K562 (cell line): Measurements from ENCODE around the gene MPND. TPM values are rescaled to one million over a fixed set of nuclear protein-coding genes. Genes with fewer than 3 reads are reported as not detected.

Source experiments
- ATAC-seq: fragments of 200-7000 bp; cut with Tn5 transposase; 3 replicates; pipeline ENCODE4 v1.9.1; 2020; ENCODE audit warnings: moderate library complexity
- BruUV-seq: library from RNA; stranded (reverse); fragments of 400-500 nt; replicated peaks from 2 replicates; lab custom pipeline; 2021; lab: Mats Ljungman, UMichigan
- CTCF ChIA-PET: fragments of 300-600 bp; formaldehyde crosslinking; extraction: SDS; loops from one replicate; lab custom pipeline; 2021; ENCODE audit warnings: low intra/inter-chr PET ratio; lab: Yijun Ruan, JAX
- POLR2A ChIA-PET: fragments of 300-600, 350-650 bp; sonication (Branson Sonifier 250); formaldehyde crosslinking; extraction: SDS; loops from one replicate; lab custom pipeline; 2021; ENCODE audit warnings: antibody characterized with exemption, inconsistent platforms; lab: Yijun Ruan, JAX
- DNase-seq, 4 experiments: peaks; one replicate each; pipeline versions ENCODE4 v3.0.0 to v3.0.0-alpha.2; 2011 to 2018; ENCODE audit warnings: low spot score in 3 of 4, mixed read lengths in 3 of 4; ENCODE audit errors: extremely low read depth in 1 of 4
- FAIRE-seq: peaks from 2 replicates; lab custom pipeline; 2011; peaks lifted over from hg19 to GRCh38; lab: Jason Lieb, UNC
- H2AFZ ChIP-seq: 2 replicates; pipeline ENCODE4 v1.6.0; 2011; ENCODE audit warnings: low read depth, low read length, control low read depth, inconsistent platforms
- H3K27ac ChIP-seq: fragments of 200-600 bp; 3 replicates; pipeline ENCODE4 v1.8.0; 2011; ENCODE audit warnings: low read depth, mild to moderate bottlenecking, control low read depth, inconsistent platforms, low read length, moderate library complexity, mixed read lengths; ENCODE audit errors: extremely low read depth
- H3K27me3 ChIP-seq, 2 experiments: fragments of 300-600 bp in 1 of 2; 2 replicates in 1 of 2; 3 replicates in 1 of 2; pipeline versions ENCODE4 v1.6.0 to v1.8.0; 2011; ENCODE audit warnings: inconsistent platforms in 2 of 2, low read length in 2 of 2, mild to moderate bottlenecking in 1 of 2, mixed read lengths in 1 of 2, moderate library complexity in 1 of 2; ENCODE audit not compliant: control insufficient read depth in 2 of 2, insufficient read depth in 2 of 2
- H3K36me3 ChIP-seq: fragments of 300-600 bp; 3 replicates; pipeline ENCODE4 v1.8.0; 2011; ENCODE audit warnings: mild to moderate bottlenecking, low read length, inconsistent platforms; ENCODE audit not compliant: control insufficient read depth, insufficient read depth
- H3K4me1 ChIP-seq, 2 experiments: fragments of 200-600 bp in 1 of 2; replicated peaks in 1 of 2; 2 replicates in 1 of 2; 3 replicates in 1 of 2; pipeline versions ENCODE4 v1.5.1 to v1.8.0; 2011; ENCODE audit warnings: inconsistent platforms in 2 of 2, low read length in 2 of 2, mild to moderate bottlenecking in 1 of 2, mixed read lengths in 1 of 2, moderate library complexity in 1 of 2; ENCODE audit not compliant: control insufficient read depth in 2 of 2, insufficient read depth in 2 of 2
- H3K4me2 ChIP-seq: 2 replicates; pipeline ENCODE4 v1.6.1; 2011; ENCODE audit warnings: low read length, control low read depth, inconsistent platforms, mixed read lengths; ENCODE audit not compliant: insufficient read depth
- H3K4me3 ChIP-seq: fragments of 200-600 bp; sonication (generic), shearing (Covaris generic); 2 replicates; pipeline ENCODE4 v1.5.1; 2016; ENCODE audit warnings: control low read depth, inconsistent platforms
- H3K79me2 ChIP-seq: fragments of 200-600 bp; 3 replicates; pipeline ENCODE4 v1.8.0; 2011; ENCODE audit warnings: low read length, inconsistent platforms; ENCODE audit not compliant: control insufficient read depth, insufficient read depth
- H3K9ac ChIP-seq, 2 experiments: 2 replicates each; pipeline versions ENCODE4 v1.6.0 to v1.6.1; 2011; ENCODE audit warnings: low read depth in 2 of 2, low read length in 2 of 2, control low read depth in 1 of 2, inconsistent platforms in 1 of 2, mild to moderate bottlenecking in 1 of 2, mixed read lengths in 1 of 2; ENCODE audit not compliant: insufficient read depth in 1 of 2
- H3K9me1 ChIP-seq: one replicate; pipeline ENCODE4 v1.6.0; 2011; ENCODE audit warnings: inconsistent platforms, mild to moderate bottlenecking, low read length, moderate library complexity; ENCODE audit not compliant: control insufficient read depth, insufficient read depth
- H3K9me3 ChIP-seq: replicated peaks from 2 replicates; pipeline ENCODE4 v1.5.1; 2011; ENCODE audit warnings: low read depth, low read length, inconsistent platforms; ENCODE audit not compliant: control insufficient read depth, insufficient read depth
- H4K20me1 ChIP-seq: replicated peaks from 2 replicates; pipeline ENCODE4 v1.6.1; 2011; ENCODE audit warnings: low read length, inconsistent platforms, mixed read lengths; ENCODE audit not compliant: control insufficient read depth, insufficient read depth
- EZH2 ChIP-seq: IDR thresholded peaks from 2 replicates; pipeline ENCODE4 v1.6.1; 2012; ENCODE audit warnings: low read depth, mild to moderate bottlenecking, inconsistent platforms, low read length, borderline replicate concordance
- KLF6 ChIP-seq: fragments of 250-450 bp; sonication (Bioruptor Pico); IDR thresholded peaks from 2 replicates; pipeline ENCODE4 v1.4.0; 2020; ENCODE audit warnings: mild to moderate bottlenecking, moderate library complexity, borderline replicate concordance
- NFIC ChIP-seq: fragments of 450-650 bp; IDR thresholded peaks from 2 replicates; pipeline ENCODE4 v1.6.1; 2017; ENCODE audit warnings: mild to moderate bottlenecking, inconsistent platforms
- NFRKB ChIP-seq: fragments of 450-650 bp; IDR thresholded peaks from 2 replicates; pipeline ENCODE4 v1.6.1; 2016; ENCODE audit warnings: low read depth
- NFXL1 ChIP-seq: fragments of 450-650 bp; formaldehyde crosslinking; IDR thresholded peaks from 2 replicates; pipeline ENCODE4 v1.4.0; 2021; ENCODE audit warnings: mild to moderate bottlenecking
- POLR2B ChIP-seq: fragments of 450-650 bp; IDR thresholded peaks from 2 replicates; pipeline ENCODE4 v1.6.1; 2018; ENCODE audit warnings: low read depth; ENCODE audit not compliant: partially characterized antibody
- POLR2G ChIP-seq: fragments of 200-400 bp; formaldehyde crosslinking; IDR thresholded peaks from 2 replicates; pipeline ENCODE4 v1.6.1; 2017; ENCODE audit warnings: low read depth, mild to moderate bottlenecking, antibody characterized with exemption, low read length, moderate library complexity
- SAFB ChIP-seq: fragments of 200-400 bp; formaldehyde crosslinking; IDR thresholded peaks from 2 replicates; pipeline ENCODE4 v1.6.1; 2017; ENCODE audit warnings: low read depth, low read length, borderline replicate concordance
- SNIP1 ChIP-seq: fragments of 450-650 bp; IDR thresholded peaks from 2 replicates; pipeline ENCODE4 v1.7.1; 2017; ENCODE audit warnings: low read depth, mild to moderate bottlenecking
- VEZF1 ChIP-seq: fragments of 200-800 bp; sonication (Bioruptor generic); IDR thresholded peaks from 2 replicates; pipeline ENCODE4 v1.6.1; 2017; ENCODE audit warnings: missing genetic modification characterization, missing compliant biosample characterization
- YY1 ChIP-seq, 3 experiments: IDR thresholded peaks; 2 replicates each; pipeline ENCODE4 v1.6.1; 2011; ENCODE audit warnings: low read length in 2 of 3, mild to moderate bottlenecking in 2 of 3, moderate library complexity in 2 of 3, borderline replicate concordance in 1 of 3, control low read depth in 1 of 3, low read depth in 1 of 3; ENCODE audit not compliant: insufficient read depth in 3 of 3, insufficient replicate concordance in 2 of 3, control insufficient read depth in 1 of 3, insufficient read length in 1 of 3; ENCODE audit errors: extremely low read depth in 1 of 3
- ZBTB8A ChIP-seq: fragments of 450-650 bp; IDR thresholded peaks from 2 replicates; pipeline ENCODE4 v1.6.1; 2018; ENCODE audit warnings: mild to moderate bottlenecking, moderate library complexity; ENCODE audit not compliant: partially characterized antibody
- ZNF551 ChIP-seq: fragments of 250-450 bp; sonication (Bioruptor Pico); IDR thresholded peaks from 2 replicates; pipeline ENCODE4 v1.5.0; 2021; ENCODE audit warnings: mild to moderate bottlenecking, moderate library complexity
- WGBS: fragments of 100-300 bp; shearing (Covaris generic); methylation state at CpG from one replicate; pipeline ENCODE4 v1.1.6; 2016; ENCODE audit warnings: low coverage, mixed read lengths; ENCODE audit not compliant: insufficient coverage; ENCODE audit errors: missing lambda C conversion rate; 5-methylcytosine and 5-hydroxymethylcytosine counted together
- in situ Hi-C: fragments of 300-500 bp; cut with MboI; formaldehyde crosslinking; loops from 4 replicates; pipeline ENCODE4 v1.15.0; 2018; ENCODE audit warnings: inconsistent platforms, mixed read lengths
- intact Hi-C: fragments of 100-400 bp; cut with micrococcal nuclease; formaldehyde crosslinking; loops from 2 replicates; pipeline ENCODE4 v1.14.2; 2022
- polyA plus RNA-seq, 8 experiments: library from polyadenylated mRNA; depleted of rRNA in 4 of 8; stranded (reverse) in 5 of 8; unstranded in 3 of 8; fragments of >200 nt; fragmentation: Nextera tagmentation in 2 of 8; fragmentation: Illumina TruSeq in 1 of 8; extraction: Ambion mirVana in 2 of 8; extraction: Trizol in 1 of 8; gene quantifications; 2 replicates each; pipeline versions ENCODE4 v1.2.1 to v1.2.3, GENCODE V29; 2011 to 2014; ENCODE audit warnings: inconsistent platforms in 1 of 8, missing spikeins in 1 of 8
- total RNA-seq, 7 experiments: library from RNA; depleted of rRNA in 6 of 7; stranded (reverse); fragments of >200 nt in 6 of 7; fragmentation: Illumina TruSeq in 2 of 7; extraction: Trizol in 2 of 7; gene quantifications; 2 replicates each; pipeline versions ENCODE4 v1.2.1 to v1.2.3, GENCODE V29; 2011 to 2021; ENCODE audit warnings: low replicate concordance in 1 of 7

The MPND gene
- total and polyA plus RNA-seq, 9 of the 15 experiments (the other 6 are each of a cell fraction or from before 2014, with no cell fraction given) = 0.25 to 14.0 (median 3.9) TPM

- Histone ChIP-seq H3K27ac (no peak overlapping the region), H3K4me2 (no peak overlapping the region), H3K9ac (peak overlapping the region in 1 of 2 experiments; percentile 71; a peak in 2 of 4 replicates), H4K20me1 (peaks cover 7% of the 10 kb centered on the region; the same call in 1 of the 2 replicates), H3K36me3 (peaks cover 52% of the 10 kb centered on the region; the same call in 2 of the 3 replicates), H3K79me2 (no peaks in the 10 kb centered on the region), H3K4me3 (no peak overlapping the region), H3K9me3 (no peaks in the 10 kb centered on the region), H3K4me1 (peaks cover 0 to 66% of the 10 kb centered on the region in 2 experiments; a peak in 2 of 5 replicates), H3K9me1 (no peaks in the 10 kb centered on the region), H2AFZ (no peak overlapping the region), H3K27me3 (no peaks in the 10 kb centered on the region)
- FAIRE-seq = no peak
- intact Hi-C loops (no loop called here), in situ Hi-C loops (no loop called here)
- 84% methylated on average over 19 of the region's 23 CpGs for WGBS
- ATAC-seq = peak; percentile 4; the same call in 1 of the 3 replicates
- POLR2A ChIA-PET = interaction anchor here (0.6 to 2.7 kb wide), 4 partner anchors 9 to 58 kb away, joined by 4 to 18 read pairs (median 5); partner anchors contain the start of gene MPND
- no TSS peak for BruUV-seq
- CTCF ChIA-PET = no interaction called here
- DNase-seq = peak in 1 of 4 experiments; percentile 17
- TF ChIP-seq POLR2G (peak; percentile 78), SNIP1 (no peak), POLR2B (no peak), EZH2 (no peak), ZBTB8A (no peak), ZNF551 (no peak), SAFB (no peak), NFXL1 (CRISPR knock-in tag) (no peak), YY1 (IDR thresholded peaks at IDR 0.05; ENCODE audit: borderline replicate concordance in 1 of 3, control insufficient read depth in 1 of 3, extremely low read depth in 1 of 3, insufficient read depth in 3 of 3, insufficient read length in 1 of 3, insufficient replicate concordance in 2 of 3, low read depth in 1 of 3, low read length in 2 of 3) (no peak), NFIC (no peak), VEZF1 (CRISPR knock-in tag) (0 out of 2 replicates have a peak, but pooled peaks have one; percentile 25), NFRKB (no peak), KLF6 (CRISPR knock-in tag) (no peak)
These were observed 13.9 kb downstream of the MPND start for GRCh38 chr19:4357095-4357797.
